HG02798 (cell line): Measurements from ENCODE around the gene ARHGAP26.

Source experiments
- ATAC-seq: cut with Tn5 transposase; IDR thresholded peaks from one replicate; pipeline ENCODE4 v1.9.1; 2021; ENCODE audit warnings: mild to moderate bottlenecking; ENCODE audit not compliant: unreplicated experiment, poor library complexity

Gene ARHGAP26

GRCh38 chr5:143236682-143237081 lies 466.5 kb downstream of the ARHGAP26 start:
- no peak for ATAC-seq

DNA sequence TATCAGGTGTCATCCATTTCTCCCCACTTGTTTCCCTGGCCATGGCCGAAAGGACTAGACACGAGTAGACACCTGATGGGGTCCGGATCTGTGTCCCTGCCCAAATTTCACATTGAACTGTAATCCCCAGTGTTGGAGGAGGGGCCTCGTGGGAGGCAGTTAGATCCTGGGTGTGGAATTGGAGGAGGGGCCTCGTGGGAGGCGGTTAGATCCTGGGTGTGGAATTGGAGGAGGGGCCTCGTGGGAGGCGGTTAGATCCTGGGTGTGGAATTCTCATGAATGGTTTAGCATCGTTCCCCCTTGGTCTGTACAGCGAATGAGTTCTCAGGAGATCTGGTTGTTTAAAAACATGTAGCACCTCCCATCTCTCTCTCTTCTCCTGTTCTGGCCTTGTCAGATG lies 467.5 kb downstream of the ARHGAP26 start:
- no peak for ATAC-seq

GRCh38 chr5:143238620-143239019 lies 468.4 kb downstream of the ARHGAP26 start:
- ATAC-seq, result no peak

DNA sequence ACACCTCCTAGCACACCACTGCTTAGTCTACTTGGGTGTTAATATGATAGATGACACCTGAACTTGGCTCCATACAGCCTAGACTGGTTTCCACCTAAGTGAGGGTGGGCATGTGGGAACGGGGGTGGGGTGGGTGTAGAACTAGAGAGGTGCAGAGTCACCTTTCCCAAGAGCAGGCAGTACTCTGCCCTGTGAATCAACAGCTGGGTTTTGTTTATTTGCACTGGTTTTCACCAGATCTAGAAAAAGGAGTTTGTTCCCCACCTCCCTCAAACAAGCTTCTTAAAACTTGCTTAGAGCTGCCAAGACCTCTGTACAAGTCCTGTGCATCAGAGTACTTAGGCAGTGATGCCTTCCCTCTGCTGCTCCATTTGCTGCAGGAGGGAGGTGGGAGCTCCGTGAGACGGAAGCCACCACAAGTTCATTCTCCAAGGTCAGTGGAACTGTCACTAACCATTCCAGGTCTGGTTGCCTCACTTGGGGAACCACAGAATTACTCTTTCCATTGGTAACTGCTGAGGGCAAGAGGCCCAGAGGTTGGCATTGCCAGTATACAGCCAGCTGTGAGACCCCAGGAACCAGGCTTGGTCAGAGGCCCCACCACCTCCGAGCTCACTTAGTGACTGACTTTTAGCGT lies 469.8 kb downstream of the ARHGAP26 start:
- no peak for ATAC-seq

DNA sequence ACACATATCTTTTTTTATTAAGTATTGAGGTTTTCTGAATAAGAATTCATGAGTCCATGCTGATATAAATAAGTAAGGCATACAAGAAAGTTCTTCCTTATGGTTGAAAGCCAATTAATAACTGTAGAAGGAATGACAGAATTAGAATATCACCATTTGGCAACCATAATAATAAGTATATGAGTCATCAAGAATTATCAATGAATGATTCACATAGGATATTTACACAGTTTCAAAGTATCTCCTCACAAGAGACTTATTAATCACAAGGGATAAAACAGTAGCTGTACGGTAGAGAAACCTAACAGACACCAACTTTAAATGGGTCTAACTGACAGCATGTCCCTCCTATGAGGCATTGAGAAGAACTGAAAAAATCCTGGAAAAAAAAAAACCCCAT lies 471.7 kb downstream of the ARHGAP26 start:
- ATAC-seq, result no peak

- ATAC-seq, result no peak
Measured at GRCh38 chr5:143243103-143243502, 472.9 kb downstream of the ARHGAP26 start.

DNA sequence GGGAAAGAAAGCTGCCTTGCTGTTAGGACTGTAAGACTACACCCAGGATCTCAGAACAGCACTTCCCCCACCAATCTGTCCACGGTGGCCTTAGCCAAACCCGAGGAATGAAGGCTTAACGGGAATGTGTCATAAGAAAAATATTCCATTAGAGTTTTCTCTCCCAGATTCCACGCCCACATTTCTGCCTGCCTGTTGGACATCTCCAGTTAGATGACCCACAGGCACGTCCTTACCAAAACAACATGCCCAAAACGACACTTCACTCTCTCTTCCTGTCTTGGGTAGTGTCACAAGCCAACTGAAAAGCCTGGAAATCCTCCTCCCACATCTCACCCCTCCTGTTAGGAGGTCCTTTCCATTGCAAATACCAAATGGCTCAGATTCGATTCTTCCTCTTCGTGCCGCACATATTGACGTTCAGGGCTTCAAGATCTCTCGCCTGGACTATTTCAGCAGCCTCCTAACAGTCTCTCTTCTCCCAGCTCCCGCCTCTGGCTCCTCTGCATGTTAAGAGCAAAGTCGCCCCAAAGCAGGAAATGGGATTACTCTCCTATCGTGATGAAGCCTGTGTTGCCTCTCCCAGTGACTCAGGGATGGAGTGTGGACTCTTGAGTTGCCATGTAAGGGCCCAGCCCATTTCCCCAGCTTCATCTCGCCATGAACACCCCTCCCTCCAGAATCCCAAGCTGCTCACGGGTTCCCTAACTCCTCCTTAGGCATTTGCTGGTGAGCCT lies 474.0 kb downstream of the ARHGAP26 start:
- no peak for ATAC-seq

GRCh38 chr5:143244990-143245389 lies 474.8 kb downstream of the ARHGAP26 start:
- no peak for ATAC-seq

DNA sequence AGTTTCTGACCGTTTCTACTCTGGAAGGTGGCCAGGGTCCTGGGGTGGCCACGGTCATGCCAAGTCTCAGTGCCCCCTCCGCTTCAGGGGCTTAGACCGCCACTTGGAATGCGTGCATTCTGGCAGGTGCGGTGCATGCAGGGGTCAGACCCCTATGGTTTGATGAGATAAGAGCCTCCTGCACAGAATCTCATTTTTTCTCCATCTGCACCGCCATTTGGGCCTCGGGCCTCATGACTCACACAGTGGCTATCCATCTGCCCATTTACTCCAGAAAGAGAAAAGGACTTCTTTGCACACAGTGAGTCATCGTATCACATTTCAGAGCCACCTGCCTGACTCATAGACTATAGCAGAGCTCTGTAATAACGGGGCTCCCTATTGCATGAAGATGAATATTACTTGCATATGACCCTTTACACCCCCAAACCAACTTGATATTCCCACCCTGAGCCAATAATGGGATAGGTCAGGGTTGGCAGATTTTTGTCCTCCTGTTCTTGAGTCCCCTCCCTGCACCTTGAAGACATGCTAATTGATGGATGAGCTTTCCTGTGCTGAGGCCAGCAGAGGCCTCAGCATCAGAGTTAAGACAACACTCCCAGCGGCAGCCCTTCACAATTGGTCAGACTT lies 475.9 kb downstream of the ARHGAP26 start:
- ATAC-seq, result no peak

DNA sequence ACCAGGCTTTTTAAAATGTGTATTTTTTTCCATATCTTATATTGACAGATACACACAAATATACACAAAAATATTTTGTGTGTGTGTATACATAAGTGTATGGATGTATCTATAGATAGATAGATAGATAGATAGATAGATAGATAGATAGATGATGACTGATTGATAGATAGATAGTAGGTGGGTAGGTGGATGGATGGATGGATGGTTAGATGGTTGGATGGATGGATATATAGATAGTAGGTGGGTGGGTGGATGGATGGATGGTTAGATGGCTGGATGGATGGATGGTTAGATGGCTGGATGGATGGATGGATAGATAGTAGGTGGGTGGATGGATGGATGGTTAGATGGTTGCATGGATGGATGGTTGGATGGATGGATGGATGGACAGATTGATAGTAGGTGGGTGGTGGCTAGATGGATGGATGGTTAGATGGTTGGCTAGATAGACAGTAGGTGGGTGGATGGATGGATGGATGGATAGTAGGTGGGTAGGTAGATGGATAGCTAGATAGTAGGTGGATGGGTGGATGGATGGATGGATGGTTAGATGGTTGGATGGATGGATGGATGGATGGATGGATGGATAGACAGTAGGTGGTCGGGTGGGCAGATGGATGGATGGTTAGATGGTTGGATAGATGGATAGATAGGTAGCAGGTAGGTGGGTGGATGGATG lies 477.1 kb downstream of the ARHGAP26 start:
- ATAC-seq, result no peak

DNA sequence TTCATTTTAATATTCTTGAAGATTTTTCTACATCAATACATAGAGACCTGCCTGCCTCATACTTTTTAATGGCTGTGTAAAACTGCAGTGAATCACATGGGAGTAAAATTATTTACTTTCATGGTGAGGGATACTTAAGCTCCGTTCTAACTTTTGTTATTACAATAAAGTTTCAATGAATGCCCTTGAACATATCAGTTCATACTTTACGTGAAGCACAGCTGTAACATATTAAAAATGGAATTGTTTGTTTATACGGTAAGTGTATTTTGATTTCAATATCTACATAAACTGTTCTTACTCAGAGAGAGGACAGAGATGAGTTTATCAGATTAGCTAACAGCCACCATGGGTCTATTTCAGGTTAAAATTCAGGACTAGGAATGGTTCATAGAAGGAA lies 478.2 kb downstream of the ARHGAP26 start:
- ATAC-seq, result no peak

GRCh38 chr5:143248822-143249579 lies 478.8 kb downstream of the ARHGAP26 start:
- no peak for ATAC-seq

- no peak for ATAC-seq
Measured at GRCh38 chr5:143249851-143250250, 479.7 kb downstream of the ARHGAP26 start.

DNA sequence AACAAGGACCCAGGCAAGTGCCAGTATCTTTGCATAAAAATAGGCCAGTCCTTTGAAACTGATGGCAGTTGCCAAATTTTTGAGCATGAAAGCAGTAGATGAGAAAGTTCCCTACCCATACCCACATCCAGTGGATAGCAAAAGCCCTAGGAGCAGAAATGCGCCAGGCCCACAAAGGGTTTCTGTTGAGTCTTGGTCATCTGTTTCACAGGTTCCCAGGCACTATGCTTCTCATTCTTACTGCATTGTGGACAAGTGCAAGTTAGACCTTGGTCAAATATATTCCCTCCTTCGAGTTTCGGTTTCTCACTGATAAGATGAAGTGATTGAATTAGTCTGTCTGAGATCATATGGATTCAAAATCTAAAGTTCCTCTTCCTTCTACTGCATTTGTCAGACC lies 481.0 kb downstream of the ARHGAP26 start:
- ATAC-seq, result peak; percentile 78

GRCh38 chr5:143251946-143252345 lies 481.8 kb downstream of the ARHGAP26 start:
- ATAC-seq, result peak; percentile 43

DNA sequence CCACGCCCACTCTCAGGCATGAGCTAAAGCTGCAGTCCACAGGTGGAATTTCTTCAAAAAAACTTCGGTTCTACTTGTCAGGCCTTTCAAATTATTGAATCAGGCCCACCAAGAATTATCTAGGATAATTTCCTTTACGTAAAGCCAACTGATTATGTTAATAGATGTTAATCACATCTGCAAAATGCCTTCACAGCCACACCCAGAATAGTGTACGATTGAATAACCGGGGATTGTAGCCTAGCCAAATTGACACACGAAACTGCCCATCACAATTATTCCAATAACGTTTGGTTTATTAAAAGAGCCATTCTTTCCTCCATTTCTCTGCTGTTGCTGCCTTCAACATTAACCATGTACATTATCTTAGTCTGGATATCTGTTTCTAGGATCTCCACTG lies 484.6 kb downstream of the ARHGAP26 start:
- ATAC-seq, result no peak

DNA sequence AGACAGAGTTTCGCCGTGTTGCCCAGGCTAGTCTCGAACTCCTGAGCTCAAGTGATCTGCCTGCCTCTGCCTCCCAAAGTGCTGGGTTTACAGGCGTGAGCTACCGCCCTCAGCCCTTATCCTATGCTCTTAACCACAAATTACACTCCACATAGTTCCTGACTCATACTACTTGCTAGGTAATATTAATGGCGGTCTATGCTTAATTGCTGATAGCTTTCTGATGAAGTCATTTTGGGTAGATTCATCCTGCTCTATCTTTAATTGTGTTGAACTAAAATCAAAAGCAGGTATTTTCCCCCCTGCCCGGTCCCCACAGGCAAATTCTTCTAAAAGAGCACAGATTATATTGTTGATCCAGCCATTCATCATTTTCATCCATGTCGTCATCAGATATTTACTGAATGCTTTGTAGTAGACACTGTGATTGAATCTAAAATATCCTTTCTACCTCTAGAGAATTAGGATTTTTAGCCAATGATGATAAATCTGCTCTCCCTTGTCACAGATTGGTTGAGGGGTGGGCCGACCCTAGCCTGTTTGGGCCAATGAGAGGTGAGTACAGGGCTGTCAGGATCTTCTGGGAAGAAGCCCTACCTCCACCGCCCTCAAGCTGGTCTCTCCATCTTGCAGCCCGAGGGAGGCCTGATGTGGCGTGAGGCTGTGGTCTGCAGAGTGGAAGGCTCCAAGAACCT lies 488.5 kb downstream of the ARHGAP26 start:
- ATAC-seq, result no peak

- no peak for ATAC-seq
Measured at GRCh38 chr5:143259254-143259605, 489.1 kb downstream of the ARHGAP26 start.

DNA sequence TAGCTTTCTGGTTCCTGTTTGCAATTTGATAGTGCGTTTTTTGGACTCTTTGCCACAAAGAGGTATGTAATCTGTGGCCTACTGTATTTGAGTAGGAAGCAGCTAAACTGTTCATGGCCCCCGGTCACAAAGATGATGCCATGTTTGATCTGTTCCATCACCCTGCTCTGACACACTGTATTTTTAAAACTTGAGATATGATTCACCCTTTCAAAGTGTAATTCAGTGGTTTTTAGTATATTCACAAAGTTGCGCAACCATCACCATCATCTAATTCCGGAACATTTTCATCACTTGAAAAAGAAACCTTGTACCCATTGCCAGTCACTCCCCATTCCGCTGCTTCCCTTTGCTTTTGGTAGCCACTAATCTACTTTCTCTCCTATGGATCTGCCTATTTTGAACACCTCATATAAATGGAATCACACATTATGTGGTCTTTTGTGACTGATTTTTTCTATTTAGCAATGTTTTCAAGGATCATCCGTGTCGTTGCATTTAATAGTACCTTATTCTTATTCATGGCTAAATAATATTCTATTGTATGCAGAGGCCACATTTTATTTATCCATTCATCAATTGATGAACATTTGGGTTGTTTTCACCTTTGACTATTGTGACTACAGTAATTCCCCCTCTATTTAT lies 491.7 kb downstream of the ARHGAP26 start:
- no peak for ATAC-seq
